ENCODE data around the gene CALML6.

CALML6 gene

GRCh38 chr1:1941868-1942752, 27.1 kb downstream of the CALML6 start:
- no peak overlapping the region for H3K4me3 ChIP-seq (ENCODE audit: low read length)
- H3K9me3 ChIP-seq (ENCODE audit: insufficient read depth, low read depth, low read length), result no peaks in the 10 kb centered on the region
- no peaks in the 10 kb centered on the region for H3K27me3 ChIP-seq (ENCODE audit: insufficient read depth, low read length)
- no peak overlapping the region for H3K9ac ChIP-seq (ENCODE audit: low read depth, low read length)
- H3K27ac ChIP-seq (ENCODE audit: low read depth, low read length), result no peak overlapping the region
- 88% methylated on average over 39 of the region's 39 CpGs for WGBS
- H3K4me1 ChIP-seq (ENCODE audit: insufficient read depth, low read length), result no peaks in the 10 kb centered on the region
- no peaks in the 10 kb centered on the region for H3K36me3 ChIP-seq (ENCODE audit: insufficient read depth, low read length)

- Histone ChIP-seq H3K36me3 (ENCODE audit: insufficient read depth, low read length) (no peaks in the 10 kb centered on the region), H3K9ac (ENCODE audit: low read depth, low read length) (no peak overlapping the region), H3K27ac (ENCODE audit: low read depth, low read length) (no peak overlapping the region), H3K4me3 (ENCODE audit: low read length) (no peak overlapping the region), H3K27me3 (ENCODE audit: insufficient read depth, low read length) (no peaks in the 10 kb centered on the region), H3K4me1 (ENCODE audit: insufficient read depth, low read length) (no peaks in the 10 kb centered on the region), H3K9me3 (ENCODE audit: insufficient read depth, low read depth, low read length) (no peaks in the 10 kb centered on the region)
- WGBS, result 94% methylated on average over 45 of the region's 45 CpGs
Observed at GRCh38 chr1:1942753-1943656, 27.9 kb downstream of the CALML6 start.

GRCh38 chr1:1943834-1944570, 28.9 kb downstream of the CALML6 start:
- H3K27me3 ChIP-seq (ENCODE audit: insufficient read depth, low read length), result no peaks in the 10 kb centered on the region
- no peaks in the 10 kb centered on the region for H3K9me3 ChIP-seq (ENCODE audit: insufficient read depth, low read depth, low read length)
- H3K27ac ChIP-seq (ENCODE audit: low read depth, low read length), result no peak overlapping the region
- H3K4me3 ChIP-seq (ENCODE audit: low read length), result peak overlapping the region; percentile 48
- no peaks in the 10 kb centered on the region for H3K36me3 ChIP-seq (ENCODE audit: insufficient read depth, low read length)
- 24% methylated on average over 37 of the region's 37 CpGs for WGBS
- no peak overlapping the region for H3K9ac ChIP-seq (ENCODE audit: low read depth, low read length)
- H3K4me1 ChIP-seq (ENCODE audit: insufficient read depth, low read length), result no peaks in the 10 kb centered on the region

- H3K27ac ChIP-seq (ENCODE audit: low read depth, low read length), result no peak overlapping the region
- WGBS, result 92% methylated on average over 29 of the region's 29 CpGs
- no peaks in the 10 kb centered on the region for H3K27me3 ChIP-seq (ENCODE audit: insufficient read depth, low read length)
- no peak overlapping the region for H3K4me3 ChIP-seq (ENCODE audit: low read length)
- no peak overlapping the region for H3K9ac ChIP-seq (ENCODE audit: low read depth, low read length)
- H3K4me1 ChIP-seq (ENCODE audit: insufficient read depth, low read length), result no peaks in the 10 kb centered on the region
- no peaks in the 10 kb centered on the region for H3K36me3 ChIP-seq (ENCODE audit: insufficient read depth, low read length)
- no peaks in the 10 kb centered on the region for H3K9me3 ChIP-seq (ENCODE audit: insufficient read depth, low read depth, low read length)
Observed at GRCh38 chr1:1945782-1946393, 30.8 kb downstream of the CALML6 start.

GRCh38 chr1:1946540-1946939, 31.5 kb downstream of the CALML6 start:
- Histone ChIP-seq H3K4me1 (ENCODE audit: insufficient read depth, low read length) (no peaks in the 10 kb centered on the region), H3K9me3 (ENCODE audit: insufficient read depth, low read depth, low read length) (no peaks in the 10 kb centered on the region), H3K27ac (ENCODE audit: low read depth, low read length) (no peak overlapping the region), H3K36me3 (ENCODE audit: insufficient read depth, low read length) (no peaks in the 10 kb centered on the region), H3K9ac (ENCODE audit: low read depth, low read length) (no peak overlapping the region), H3K27me3 (ENCODE audit: insufficient read depth, low read length) (no peaks in the 10 kb centered on the region), H3K4me3 (ENCODE audit: low read length) (no peak overlapping the region)
- 88% methylated on average over 11 of the region's 11 CpGs for WGBS

GRCh38 chr1:1947493-1947892, 32.4 kb downstream of the CALML6 start:
- H3K4me1 ChIP-seq (ENCODE audit: insufficient read depth, low read length), result no peaks in the 10 kb centered on the region
- WGBS, result 84% methylated on average over 14 of the region's 14 CpGs

GRCh38 chr1:1948783-1949182, 33.7 kb downstream of the CALML6 start:
- 59% methylated on average over 1 of the region's 1 CpG for WGBS

More at GRCh38 chr1:1947493-1947892, 32.4 kb downstream of the CALML6 start:
- Histone ChIP-seq H3K9me3 (ENCODE audit: insufficient read depth, low read depth, low read length) (no peaks in the 10 kb centered on the region), H3K4me3 (ENCODE audit: low read length) (no peak overlapping the region), H3K9ac (ENCODE audit: low read depth, low read length) (no peak overlapping the region), H3K27me3 (ENCODE audit: insufficient read depth, low read length) (no peaks in the 10 kb centered on the region), H3K36me3 (ENCODE audit: insufficient read depth, low read length) (no peaks in the 10 kb centered on the region), H3K27ac (ENCODE audit: low read depth, low read length) (no peak overlapping the region)

GRCh38 chr1:1950940-1951339, 35.9 kb downstream of the CALML6 start:
- Histone ChIP-seq H3K9ac (ENCODE audit: low read depth, low read length) (no peak overlapping the region), H3K27ac (ENCODE audit: low read depth, low read length) (no peak overlapping the region), H3K4me3 (ENCODE audit: low read length) (no peak overlapping the region), H3K9me3 (ENCODE audit: insufficient read depth, low read depth, low read length) (no peaks in the 10 kb centered on the region), H3K36me3 (ENCODE audit: insufficient read depth, low read length) (no peaks in the 10 kb centered on the region), H3K27me3 (ENCODE audit: insufficient read depth, low read length) (no peaks in the 10 kb centered on the region), H3K4me1 (ENCODE audit: insufficient read depth, low read length) (no peaks in the 10 kb centered on the region)
- WGBS, result 88% methylated on average over 5 of the region's 5 CpGs

More at GRCh38 chr1:1948783-1949182, 33.7 kb downstream of the CALML6 start:
- Histone ChIP-seq H3K36me3 (ENCODE audit: insufficient read depth, low read length) (no peaks in the 10 kb centered on the region), H3K27me3 (ENCODE audit: insufficient read depth, low read length) (no peaks in the 10 kb centered on the region), H3K9ac (ENCODE audit: low read depth, low read length) (no peak overlapping the region), H3K4me3 (ENCODE audit: low read length) (no peak overlapping the region), H3K9me3 (ENCODE audit: insufficient read depth, low read depth, low read length) (no peaks in the 10 kb centered on the region), H3K27ac (ENCODE audit: low read depth, low read length) (no peak overlapping the region), H3K4me1 (ENCODE audit: insufficient read depth, low read length) (no peaks in the 10 kb centered on the region)

- 92% methylated on average over 9 of the region's 9 CpGs for WGBS
- Histone ChIP-seq H3K4me3 (ENCODE audit: low read length) (no peak overlapping the region), H3K27me3 (ENCODE audit: insufficient read depth, low read length) (no peaks in the 10 kb centered on the region), H3K9me3 (ENCODE audit: insufficient read depth, low read depth, low read length) (no peaks in the 10 kb centered on the region), H3K9ac (ENCODE audit: low read depth, low read length) (no peak overlapping the region), H3K36me3 (ENCODE audit: insufficient read depth, low read length) (no peaks in the 10 kb centered on the region), H3K4me1 (ENCODE audit: insufficient read depth, low read length) (no peaks in the 10 kb centered on the region), H3K27ac (ENCODE audit: low read depth, low read length) (no peak overlapping the region)
Observed at GRCh38 chr1:1954015-1954414, 39.0 kb downstream of the CALML6 start.

- Histone ChIP-seq H3K9me3 (ENCODE audit: insufficient read depth, low read depth, low read length) (no peaks in the 10 kb centered on the region), H3K4me3 (ENCODE audit: low read length) (no peak overlapping the region), H3K4me1 (ENCODE audit: insufficient read depth, low read length) (no peaks in the 10 kb centered on the region), H3K27ac (ENCODE audit: low read depth, low read length) (no peak overlapping the region), H3K36me3 (ENCODE audit: insufficient read depth, low read length) (no peaks in the 10 kb centered on the region), H3K9ac (ENCODE audit: low read depth, low read length) (no peak overlapping the region), H3K27me3 (ENCODE audit: insufficient read depth, low read length) (no peaks in the 10 kb centered on the region)
- WGBS, result 88% methylated on average over 46 of the region's 46 CpGs
Observed at GRCh38 chr1:1954831-1955441, 39.9 kb downstream of the CALML6 start.

Measured in HUES64 (cell line).